ENCODE results near the gene STRN3. TPM values are rescaled to one million over a fixed set of nuclear protein-coding genes. Genes with fewer than 3 reads are reported as not detected.

STRN3 gene
- total RNA-seq = 93.6 TPM

DNA sequence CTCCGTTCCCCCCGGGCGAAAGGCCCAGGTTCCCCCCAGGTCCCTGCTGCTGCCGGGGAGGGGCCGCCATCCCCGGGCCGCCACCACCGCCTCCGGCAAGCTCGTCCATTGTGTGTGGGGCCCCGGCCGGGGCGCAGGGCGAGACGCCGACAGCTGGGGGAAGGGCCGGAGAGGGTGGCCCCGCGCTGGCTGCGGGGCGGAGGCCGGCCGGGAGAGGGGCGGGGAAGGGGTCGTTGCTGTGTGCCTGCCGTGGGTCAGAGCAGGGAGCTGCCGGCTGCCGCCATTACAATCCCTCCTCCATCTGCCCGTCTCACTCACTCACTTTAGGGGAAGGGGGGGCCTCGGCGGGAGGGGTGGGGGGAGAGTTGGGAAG is at the start of gene STRN3:
STRN3 (minus strand) TSS at position 303 of the 373 bp plus-strand sequence; CDS start at position 109, 194 bp downstream.

DNA sequence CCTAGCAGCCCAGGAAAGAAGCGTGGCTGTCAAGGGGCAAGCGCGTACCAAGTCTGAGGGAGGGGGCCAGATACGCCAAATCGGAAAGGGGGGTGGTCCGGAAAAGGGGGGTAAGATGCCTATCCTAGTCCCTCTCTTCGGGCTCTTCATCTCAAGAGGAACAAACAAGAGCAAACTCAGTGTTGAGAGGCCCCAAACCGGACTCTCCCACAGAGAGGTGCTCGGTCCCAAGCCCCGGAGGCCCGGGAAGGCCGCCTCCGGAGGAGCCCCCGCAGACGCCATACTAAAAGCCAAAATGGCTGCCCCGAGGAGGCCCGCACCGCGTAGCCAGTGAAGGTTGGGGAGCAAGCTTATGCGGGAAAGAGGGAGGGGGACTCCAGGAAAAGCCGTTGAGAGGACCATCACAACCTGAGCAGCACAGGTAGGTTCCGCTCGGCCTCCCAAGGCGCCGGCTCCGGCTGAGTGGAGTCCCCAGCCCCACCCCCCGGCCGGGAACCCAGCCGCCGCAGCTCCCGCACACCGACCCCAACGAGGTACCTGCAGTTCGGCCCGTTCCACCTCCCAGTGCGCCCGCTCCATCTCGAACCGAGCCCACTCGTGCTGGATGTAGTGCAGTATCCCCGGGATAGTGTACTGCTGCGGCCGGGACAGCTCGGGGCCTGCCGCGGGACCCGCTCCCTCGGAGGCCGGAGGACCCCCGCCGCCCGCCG is 657 bp downstream of the STRN3 start, which contains the start of gene AP4S1:
AP4S1 (plus strand) TSS at position 283 of the 710 bp plus-strand sequence. CDS start 40,548 bp downstream, outside the sequence.

GRCh38 chr14:30874120-30874998 is 151.8 kb downstream of the STRN3 start, which contains the start of gene COCH:
Gene COCH, plus strand, starts transcription at chr14:30874559. Its CDS starts 380 bp downstream, at chr14:30874939.

Other genes with a start within 250 kb of the STRN3 start
- 37.7 TPM for gene COCH, start 151.8 kb downstream of the STRN3 start, total RNA-seq
- gene AP4S1, start 730 bp downstream of the STRN3 start, total RNA-seq = 22.7 TPM
- gene HECTD1, start 181.4 kb upstream of the STRN3 start, total RNA-seq = 369 TPM